OCI-LY7 (cell line): ENCODE results near the gene E2F4.

ENCODE experiments used
- CTCF ChIP-seq: fragments of 200-600 bp; sonication (generic); conservative IDR thresholded peaks from 2 replicates; pipeline ENCODE4 v1.5.1; 2014; ENCODE audit warnings: mild to moderate bottlenecking, antibody characterized with exemption, low read length, moderate library complexity, mixed read lengths
- EZH2phosphoT487 ChIP-seq: fragments of 200-600 bp; sonication (generic); IDR thresholded peaks from 2 replicates; pipeline ENCODE4 v1.6.1; 2018; ENCODE audit warnings: low read depth, borderline replicate concordance, mild to moderate bottlenecking, mixed run types, antibody characterized with exemption, low read length, moderate library complexity, mixed read lengths

GRCh38 chr16:67248073-67248400 lies 56.1 kb downstream of the E2F4 start:
- no peak for TF ChIP-seq CTCF
- no peak for TF ChIP-seq EZH2phosphoT487
